Sigmoid colon (tissue), 4 donors: ENCODE data around the gene TCF12.

Experiments used
- CTCF ChIP-seq, 4 experiments: fragments of 450-650 bp in 3 of 4; fragments of 200-600 bp in 1 of 4; IDR thresholded peaks; one replicate each; pipeline ENCODE4 v1.5.1; 2016 to 2019; ENCODE audit warnings: antibody characterized with exemption in 4 of 4, mild to moderate bottlenecking in 3 of 4, moderate library complexity in 2 of 4
- POLR2A ChIP-seq, 2 donors: fragments of 450-650 bp; IDR thresholded peaks; one replicate each; pipeline ENCODE4 v1.6.1; 2016; ENCODE audit warnings: antibody characterized with exemption in 2 of 2, mild to moderate bottlenecking in 2 of 2, moderate library complexity in 2 of 2
- POLR2AphosphoS5 ChIP-seq, 4 donors: sonication (generic); formaldehyde crosslinking; IDR thresholded peaks; one replicate each; pipeline ENCODE4 v1.6.1; 2017; ENCODE audit warnings: antibody characterized with exemption in 4 of 4

GRCh38 chr15:57310876-57311275 is 392.4 kb downstream of the TCF12 start:
- no peak for TF ChIP-seq POLR2AphosphoS5 (IDR thresholded peaks at IDR 0.05)
- no peak for TF ChIP-seq CTCF (IDR thresholded peaks at IDR 0.05)
- TF ChIP-seq POLR2A (IDR thresholded peaks at IDR 0.05) = no peak
